Gastroesophageal sphincter (tissue), 3 donors: ENCODE data around the gene ITPKC.

ENCODE experiments used
- CTCF ChIP-seq, 4 experiments: fragments of 200-600 bp in 2 of 4; fragments of 450-650 bp in 2 of 4; sonication (generic) in 1 of 4; IDR thresholded peaks; one replicate each; pipeline ENCODE4 v1.5.1; 2017 to 2019; ENCODE audit warnings: antibody characterized with exemption in 4 of 4, mild to moderate bottlenecking in 2 of 4, moderate library complexity in 2 of 4
- POLR2A ChIP-seq, 2 donors: fragments of 450-650 bp; IDR thresholded peaks; one replicate each; pipeline ENCODE4 v1.6.1; 2017; ENCODE audit warnings: antibody characterized with exemption in 2 of 2, mild to moderate bottlenecking in 2 of 2, moderate library complexity in 1 of 2

- TF ChIP-seq CTCF (IDR thresholded peaks at IDR 0.05) (no peak), POLR2A (IDR thresholded peaks at IDR 0.05) (no peak)
Measured at GRCh38 chr19:40677156-40677555, 39.8 kb upstream of the ITPKC start.
